ENCODE data around the gene DCAF12. TPM values are rescaled to one million over a fixed set of nuclear protein-coding genes. Genes with fewer than 3 reads are reported as not detected.
A peak's percentile ranks its signal among the peaks of the same experiment; 100 is the strongest.

The DCAF12 gene
- total and polyA plus RNA-seq, 2 of the 13 experiments (the other 11 are each of a cell fraction or from before 2014, with no cell fraction given), result 26.8 to 37.4 TPM

DNA sequence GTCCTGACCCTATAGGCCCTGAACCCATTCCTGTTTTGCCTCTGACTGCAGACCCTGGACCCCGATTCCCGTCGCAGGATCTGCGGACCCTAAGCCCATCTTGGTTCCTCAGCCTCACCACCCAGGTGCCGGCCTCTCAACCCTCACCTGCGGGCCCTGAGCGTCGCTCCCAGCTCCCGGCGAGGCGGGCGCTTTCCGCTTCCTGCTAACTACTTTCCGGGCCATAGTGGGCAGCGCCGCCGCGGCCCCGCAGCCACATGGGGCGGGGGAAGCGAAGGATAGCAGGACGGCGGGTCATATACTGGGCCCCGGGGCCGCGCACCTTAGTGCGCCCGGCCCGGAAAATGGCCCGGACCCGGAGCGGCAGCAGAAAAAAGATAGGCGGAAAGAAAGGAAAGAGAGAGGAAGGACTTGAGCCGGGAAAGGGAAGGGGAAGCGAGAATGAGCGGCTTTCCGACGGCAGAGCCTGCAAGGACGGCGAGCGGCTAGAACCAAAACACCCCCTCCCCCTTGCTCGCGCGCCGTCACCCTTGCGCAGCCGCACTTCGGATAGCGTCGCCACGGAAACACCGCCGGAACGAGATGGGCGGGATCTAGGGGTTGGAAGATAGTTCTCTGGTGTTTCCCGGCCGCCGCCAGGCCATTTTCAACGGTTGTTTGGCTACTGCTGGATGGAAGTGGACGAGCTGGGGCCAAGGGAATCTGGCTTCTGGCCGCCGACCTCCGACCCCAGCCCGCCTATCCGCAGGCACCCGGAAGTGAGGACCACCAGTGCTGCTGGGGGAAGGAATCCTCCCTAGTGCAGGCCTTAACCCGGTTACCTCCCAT lies at the start of gene DCAF12 (continued):
- TF ChIP-seq ZNF251 (CRISPR knock-in tag; IDR thresholded peaks at IDR 0.05), result no peak
- no peak for TF ChIP-seq NFE2L1 (CRISPR knock-in tag; IDR thresholded peaks at IDR 0.05; ENCODE audit: borderline replicate concordance)
- TF ChIP-seq TSC22D2 (CRISPR knock-in tag; IDR thresholded peaks at IDR 0.05; ENCODE audit: borderline replicate concordance), result 0 out of 2 replicates have a peak, but pooled peaks have one; percentile 23
- no peak for TF ChIP-seq TBL1XR1 (IDR thresholded peaks at IDR 0.05; ENCODE audit: borderline replicate concordance, low read length, partially characterized antibody)
- peak; percentile 87; the same call in 1 of the 2 replicates for TF ChIP-seq ZFP82 (CRISPR knock-in tag; IDR thresholded peaks at IDR 0.05; ENCODE audit: borderline replicate concordance)
- peak; percentile 39 to 90; a peak in 2 of 4 replicates for TF ChIP-seq HMGXB4 (CRISPR knock-in tag; IDR thresholded peaks at IDR 0.05; ENCODE audit: borderline replicate concordance in 1 of 2, low read depth in 1 of 2)
- peak; percentile 87 for TF ChIP-seq ZNF543 (CRISPR knock-in tag; IDR thresholded peaks at IDR 0.05)
- peak; percentile 56; the same call in 1 of the 2 replicates for TF ChIP-seq ISL2 (CRISPR knock-in tag; IDR thresholded peaks at IDR 0.05)
- TF ChIP-seq FOXO4 (CRISPR knock-in tag; conservative IDR thresholded peaks at IDR 0.05), result no peak
- no peak for TF ChIP-seq STAT5B (CRISPR knock-in tag; IDR thresholded peaks at IDR 0.05)
- TF ChIP-seq ISX (CRISPR knock-in tag; conservative IDR thresholded peaks at IDR 0.05), result no peak
- TF ChIP-seq RARA (CRISPR knock-in tag; IDR thresholded peaks at IDR 0.05), result 0 out of 2 replicates have a peak, but pooled peaks have one; percentile 33
- no peak for TF ChIP-seq GRHL1 (CRISPR knock-in tag; conservative IDR thresholded peaks at IDR 0.05)
- TF ChIP-seq ZNF343 (CRISPR knock-in tag; IDR thresholded peaks at IDR 0.05), result peak; percentile 93
- TF ChIP-seq MATR3 (CRISPR knock-in tag; IDR thresholded peaks at IDR 0.05), result no peak
- peak; percentile 80; the same call in 1 of the 2 replicates for TF ChIP-seq ZNF280D (CRISPR knock-in tag; IDR thresholded peaks at IDR 0.05)
- no peak for TF ChIP-seq NFYC (CRISPR knock-in tag; IDR thresholded peaks at IDR 0.05)
- TF ChIP-seq MZF1 (CRISPR knock-in tag; IDR thresholded peaks at IDR 0.05; ENCODE audit: borderline replicate concordance), result no peak
- TF ChIP-seq NFATC3 (CRISPR knock-in tag; IDR thresholded peaks at IDR 0.05), result peak; percentile 94; the same call in 1 of the 2 replicates
- peak; percentile 43; the same call in 1 of the 2 replicates for TF ChIP-seq NFKB2 (CRISPR knock-in tag; IDR thresholded peaks at IDR 0.05; ENCODE audit: borderline replicate concordance)
- peak; percentile 23; the same call in 1 of the 2 replicates for TF ChIP-seq ZNF331 (CRISPR knock-in tag; IDR thresholded peaks at IDR 0.05)
